Bone marrow (tissue), 2 donors: ENCODE results near the gene MRGPRE.

Experiments used
- DNase-seq, 2 donors: peaks; one replicate each; lab custom pipeline; 2025; lab: John Stamatoyannopoulos, UW

MRGPRE gene

DNA sequence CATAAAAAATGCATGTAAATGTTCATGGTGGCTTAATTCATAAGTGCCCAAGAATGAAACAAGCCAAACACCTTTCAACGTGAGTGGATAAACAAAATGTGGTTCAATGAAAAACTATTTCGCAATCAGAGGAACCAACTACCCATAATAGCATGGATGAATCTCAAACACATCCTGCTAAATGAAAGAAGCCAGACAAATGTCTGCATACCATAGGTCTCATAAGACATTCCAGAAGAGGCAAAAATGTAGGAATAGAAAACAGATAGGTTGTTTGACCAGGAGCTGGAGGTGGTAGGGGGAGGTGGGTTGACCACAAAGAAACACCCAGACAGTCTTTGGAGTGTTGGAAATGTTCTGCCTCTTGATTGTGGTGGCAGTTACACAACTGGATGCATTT is 53.9 kb downstream of the MRGPRE start:
- no peak for DNase-seq

DNA sequence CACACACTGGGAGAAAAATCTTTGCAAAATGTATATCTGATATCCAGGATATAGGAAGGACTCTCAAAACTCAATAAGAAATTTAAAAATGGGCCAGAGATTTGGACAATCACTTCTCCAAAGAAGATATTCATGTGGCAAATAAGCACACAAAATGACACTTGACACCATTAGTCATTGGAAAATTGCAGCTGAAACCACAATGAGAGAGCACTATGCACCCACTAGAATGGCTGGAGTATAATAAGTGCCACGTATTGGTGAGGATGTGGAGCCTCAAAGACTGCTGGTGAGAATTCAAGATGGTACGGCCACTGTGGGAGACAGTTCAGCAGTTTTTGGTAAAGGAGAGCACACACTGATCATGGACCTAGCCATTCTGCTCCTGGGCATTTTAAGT is 54.3 kb downstream of the MRGPRE start:
- DNase-seq: no peak
